MCF 10A (cell line): ENCODE measurements around the gene GLB1L2. TPM values are rescaled to one million over a fixed set of nuclear protein-coding genes. Genes with fewer than 3 reads are reported as not detected.

Experiments used
- BruUV-seq: library from RNA; stranded (reverse); fragments of 400-500 nt; replicated peaks from 2 replicates; lab custom pipeline; 2021; lab: Mats Ljungman, UMichigan
- CTCF ChIA-PET: fragments of 300-600 bp; sonication (Branson Sonifier 250); formaldehyde crosslinking; extraction: SDS; loops from one replicate; lab custom pipeline; 2021; ENCODE audit warnings: antibody characterized with exemption, inconsistent platforms; lab: Yijun Ruan, JAX
- POLR2A ChIA-PET: fragments of 300-600, 350-650 bp; sonication (Branson Sonifier 250); formaldehyde crosslinking; extraction: SDS; loops from one replicate; lab custom pipeline; 2020; ENCODE audit warnings: antibody characterized with exemption, inconsistent platforms; lab: Yijun Ruan, JAX
- DNase-seq: peaks from one replicate; pipeline ENCODE4 v3.0.0-alpha.2; 2018; ENCODE audit not compliant: unreplicated experiment
- H3K27ac Mint-ChIP-seq: one replicate; pipeline ENCODE4 v1.8.0; 2022; ENCODE audit warnings: mild to moderate bottlenecking, low read depth, mixed read lengths; ENCODE audit not compliant: unreplicated experiment
- H3K27me3 Mint-ChIP-seq: one replicate; pipeline ENCODE4 v1.8.0; 2022; ENCODE audit warnings: mixed read lengths; ENCODE audit not compliant: insufficient read depth, unreplicated experiment
- H3K36me3 Mint-ChIP-seq: one replicate; pipeline ENCODE4 v1.8.0; 2022; ENCODE audit warnings: mild to moderate bottlenecking, moderate library complexity, mixed read lengths; ENCODE audit not compliant: insufficient read depth, unreplicated experiment
- H3K4me1 Mint-ChIP-seq: one replicate; pipeline ENCODE4 v1.8.0; 2022; ENCODE audit warnings: mixed read lengths; ENCODE audit not compliant: insufficient read depth, unreplicated experiment
- H3K4me3 Mint-ChIP-seq: one replicate; pipeline ENCODE4 v1.8.0; 2022; ENCODE audit warnings: mild to moderate bottlenecking, moderate library complexity, mixed read lengths; ENCODE audit not compliant: unreplicated experiment
- H3K9me3 Mint-ChIP-seq: one replicate; pipeline ENCODE4 v1.8.0; 2022; ENCODE audit warnings: mixed read lengths; ENCODE audit not compliant: unreplicated experiment
- CTCF ChIP-seq: fragments of 200-600 bp; IDR thresholded peaks from one replicate; pipeline ENCODE4 v1.8.0; 2022; ENCODE audit warnings: antibody characterized with exemption, mild to moderate bottlenecking; ENCODE audit not compliant: unreplicated experiment
- intact Hi-C: fragments of 100-400 bp; cut with micrococcal nuclease; formaldehyde crosslinking; loops from 2 replicates; pipeline ENCODE4 v1.14.1; 2022
- total RNA-seq: library from RNA; stranded (reverse); gene quantifications from 2 replicates; pipeline ENCODE4 v1.2.3, GENCODE V29; 2022

Gene GLB1L2
- total RNA-seq, 1 experiment from 2014 or later = 17.0 TPM

GRCh38 chr11:134382830-134383229 lies 51.0 kb downstream of the GLB1L2 start:
- no peak for TF ChIP-seq CTCF
- DNase-seq = no peak
- H3K9me3 Mint-ChIP-seq = no peaks in the 10 kb centered on the region
- intact Hi-C loops = no loop called here
- H3K27ac Mint-ChIP-seq = no peak overlapping the region
- peaks cover 4% of the 10 kb centered on the region for H3K36me3 Mint-ChIP-seq
- H3K4me3 Mint-ChIP-seq = no peak overlapping the region
- POLR2A ChIA-PET = interaction anchor here (0.6 kb wide), 1 partner anchor 679 kb away, joined by 3 read pairs; no protein-coding TSS in a partner anchor
- CTCF ChIA-PET = no interaction called here
- BruUV-seq = no TSS peak
- H3K4me1 Mint-ChIP-seq = no peaks in the 10 kb centered on the region
- H3K27me3 Mint-ChIP-seq = peaks cover 7% of the 10 kb centered on the region

- Mint-ChIP-seq H3K9me3 (no peaks in the 10 kb centered on the region), H3K36me3 (peaks cover 4% of the 10 kb centered on the region), H3K4me1 (no peaks in the 10 kb centered on the region), H3K4me3 (no peak overlapping the region), H3K27ac (no peak overlapping the region), H3K27me3 (peaks cover 7% of the 10 kb centered on the region)
- ChIA-PET CTCF (no interaction called here), POLR2A (no interaction called here)
- DNase-seq = no peak
- no peak for TF ChIP-seq CTCF
- no TSS peak for BruUV-seq
- intact Hi-C loops = no loop called here
These were observed 51.9 kb downstream of the GLB1L2 start for GRCh38 chr11:134383576-134384221.

- Mint-ChIP-seq H3K27me3 (peaks cover 7% of the 10 kb centered on the region), H3K36me3 (peaks cover 4% of the 10 kb centered on the region), H3K9me3 (no peaks in the 10 kb centered on the region), H3K4me1 (no peaks in the 10 kb centered on the region), H3K4me3 (no peak overlapping the region), H3K27ac (no peak overlapping the region)
- no TSS peak for BruUV-seq
- DNase-seq = no peak
- TF ChIP-seq CTCF = no peak
- ChIA-PET POLR2A (no interaction called here), CTCF (no interaction called here)
- intact Hi-C loops = no loop called here
These were observed 52.6 kb downstream of the GLB1L2 start for GRCh38 chr11:134384406-134384805.

- POLR2A ChIA-PET = interaction anchor here (0.6 kb wide), 1 partner anchor 20 kb away, joined by 3 read pairs; no protein-coding TSS in a partner anchor
- Mint-ChIP-seq H3K4me1 (no peaks in the 10 kb centered on the region), H3K9me3 (no peaks in the 10 kb centered on the region), H3K27ac (no peak overlapping the region), H3K27me3 (peaks cover 4% of the 10 kb centered on the region), H3K4me3 (no peak overlapping the region), H3K36me3 (peaks cover 4% of the 10 kb centered on the region)
- no peak for TF ChIP-seq CTCF
- no peak for DNase-seq
- CTCF ChIA-PET = no interaction called here
- intact Hi-C loops = no loop called here
- no TSS peak for BruUV-seq
These were observed 53.4 kb downstream of the GLB1L2 start for GRCh38 chr11:134385171-134385570.
